Sigmoid colon (tissue), 4 donors: Measurements from ENCODE around the gene MAP1S.

Experiments
- EP300 ChIP-seq, 4 donors: sonication (generic); formaldehyde crosslinking; IDR thresholded peaks; one replicate each; pipeline ENCODE4 v1.6.1; 2017; ENCODE audit warnings: antibody characterized with exemption in 4 of 4
- POLR2A ChIP-seq, 2 donors: fragments of 450-650 bp; IDR thresholded peaks; one replicate each; pipeline ENCODE4 v1.6.1; 2016; ENCODE audit warnings: antibody characterized with exemption in 2 of 2, mild to moderate bottlenecking in 2 of 2, moderate library complexity in 2 of 2

GRCh38 chr19:17722655-17723240 is 3.5 kb downstream of the MAP1S start:
- TF ChIP-seq POLR2A (IDR thresholded peaks at IDR 0.05) (no peak), EP300 (IDR thresholded peaks at IDR 0.05) (no peak)
